Tibial nerve (tissue), 4 donors: ENCODE results near the gene MYRIP. TPM values are rescaled to one million over a fixed set of nuclear protein-coding genes. Genes with fewer than 3 reads are reported as not detected.
A peak's percentile ranks its signal among the peaks of the same experiment; 100 is the strongest.

Source experiments
- DNase-seq, 2 donors: peaks; one replicate each; pipeline ENCODE4 v3.0.0-alpha.2; 2019; ENCODE audit warnings: low spot score in 2 of 2
- H3K27ac ChIP-seq, 4 donors: fragments of 200-600 bp; sonication (generic) in 3 of 4; one replicate each; pipeline ENCODE4 v1.5.1; 2017 to 2019; ENCODE audit warnings: mild to moderate bottlenecking in 1 of 4
- H3K27me3 ChIP-seq, 2 donors: fragments of 200-600 bp; sonication (generic) in 1 of 2; one replicate each; pipeline versions ENCODE4 v1.5.1 to v1.6.0; 2017 to 2019
- H3K36me3 ChIP-seq, 3 donors: fragments of 200-600 bp; sonication (generic); one replicate each; pipeline ENCODE4 v1.5.1; 2018 to 2019
- H3K4me1 ChIP-seq, 4 donors: fragments of 200-600 bp; sonication (generic) in 3 of 4; one replicate each; pipeline ENCODE4 v1.5.1; 2017 to 2019
- H3K4me3 ChIP-seq, 4 donors: fragments of 200-600 bp; sonication (generic) in 3 of 4; one replicate each; pipeline ENCODE4 v1.5.1; 2017 to 2019; ENCODE audit warnings: mild to moderate bottlenecking in 1 of 4, moderate library complexity in 1 of 4
- H3K9me3 ChIP-seq, 4 donors: fragments of 200-600 bp; sonication (generic) in 3 of 4; one replicate each; pipeline ENCODE4 v1.5.1; 2017 to 2019
- CTCF ChIP-seq, 5 experiments: fragments of 200-600 bp in 3 of 5; fragments of 450-650 bp in 2 of 5; sonication (generic) in 3 of 5; IDR thresholded peaks; one replicate each; pipeline ENCODE4 v1.5.1; 2016 to 2019; ENCODE audit warnings: antibody characterized with exemption in 5 of 5, mild to moderate bottlenecking in 3 of 5, moderate library complexity in 2 of 5
- EP300 ChIP-seq, 2 donors: sonication (generic); formaldehyde crosslinking; IDR thresholded peaks; one replicate each; pipeline ENCODE4 v1.6.1; 2017; ENCODE audit warnings: antibody characterized with exemption in 2 of 2, mild to moderate bottlenecking in 1 of 2
- POLR2A ChIP-seq, 2 donors: fragments of 450-650 bp; IDR thresholded peaks; one replicate each; pipeline ENCODE4 v1.6.1; 2017; ENCODE audit warnings: antibody characterized with exemption in 2 of 2, mild to moderate bottlenecking in 2 of 2, moderate library complexity in 2 of 2
- WGBS, 2 donors: methylation state at CpG; one replicate each; pipeline ENCODE4 v1.1.5; 2018; 5-methylcytosine and 5-hydroxymethylcytosine counted together
- total RNA-seq, 4 donors: library from RNA; depleted of rRNA; stranded (reverse); fragments of >200 nt; gene quantifications; one replicate each; pipeline ENCODE4 v1.1.0, GENCODE V29; 2016

The MYRIP gene
- total RNA-seq, 4 donors from 2014 or later: 2.9 to 12.0 (median 9.9) TPM

- no peak overlapping the region for H3K4me3 ChIP-seq
Measured at GRCh38 chr3:39900462-39901002, 91.1 kb downstream of the MYRIP start.

GRCh38 chr3:39903253-39903652 is 93.8 kb downstream of the MYRIP start:
- H3K27ac ChIP-seq: no peak overlapping the region
- H3K4me1 ChIP-seq: peaks cover 0 to 4% (median 0%) of the 10 kb centered on the region in 4 donors
- 48 to 49% methylated on average over 2 of the region's 2 CpGs for WGBS, 2 donors
- H3K9me3 ChIP-seq: no peaks in the 10 kb centered on the region
- no peak overlapping the region for H3K4me3 ChIP-seq
- H3K27me3 ChIP-seq: no peaks in the 10 kb centered on the region
- TF ChIP-seq POLR2A (IDR thresholded peaks at IDR 0.05): no peak
- no peak for TF ChIP-seq EP300 (IDR thresholded peaks at IDR 0.05)
- no peak for TF ChIP-seq CTCF (IDR thresholded peaks at IDR 0.05)
- DNase-seq: no peak
- no peaks in the 10 kb centered on the region for H3K36me3 ChIP-seq

More at GRCh38 chr3:39900462-39901002, 91.1 kb downstream of the MYRIP start:
- Histone ChIP-seq H3K27ac (no peak overlapping the region), H3K36me3 (no peaks in the 10 kb centered on the region), H3K27me3 (no peaks in the 10 kb centered on the region), H3K4me1 (no peaks in the 10 kb centered on the region), H3K9me3 (no peaks in the 10 kb centered on the region)
- no peak for DNase-seq
- no peak for TF ChIP-seq CTCF (IDR thresholded peaks at IDR 0.05)
- TF ChIP-seq EP300 (IDR thresholded peaks at IDR 0.05): no peak
- TF ChIP-seq POLR2A (IDR thresholded peaks at IDR 0.05): no peak
- 89 to 96% methylated on average over 4 of the region's 4 CpGs for WGBS, 2 donors

- Histone ChIP-seq H3K4me3 (no peak overlapping the region), H3K36me3 (no peaks in the 10 kb centered on the region), H3K27me3 (no peaks in the 10 kb centered on the region), H3K9me3 (no peaks in the 10 kb centered on the region), H3K27ac (no peak overlapping the region), H3K4me1 (peaks cover 0 to 10% (median 1%) of the 10 kb centered on the region in 4 donors)
- DNase-seq: no peak
- WGBS, 2 donors: 74 to 85% methylated on average over 2 of the region's 2 CpGs
- TF ChIP-seq CTCF (IDR thresholded peaks at IDR 0.05): no peak
- no peak for TF ChIP-seq EP300 (IDR thresholded peaks at IDR 0.05)
- no peak for TF ChIP-seq POLR2A (IDR thresholded peaks at IDR 0.05)
Measured at GRCh38 chr3:39905788-39906187, 96.4 kb downstream of the MYRIP start.

GRCh38 chr3:39907981-39908380 is 98.6 kb downstream of the MYRIP start:
- Histone ChIP-seq H3K9me3 (no peaks in the 10 kb centered on the region), H3K36me3 (no peaks in the 10 kb centered on the region), H3K4me1 (peaks cover 0 to 25% (median 4%) of the 10 kb centered on the region in 4 donors), H3K4me3 (no peak overlapping the region), H3K27me3 (no peaks in the 10 kb centered on the region), H3K27ac (no peak overlapping the region)
- WGBS, 2 donors: 28 to 34% methylated on average over 4 of the region's 4 CpGs
- no peak for DNase-seq
- TF ChIP-seq CTCF (IDR thresholded peaks at IDR 0.05) (no peak), EP300 (IDR thresholded peaks at IDR 0.05) (peak in 1 of 2 donors; percentile 25), POLR2A (IDR thresholded peaks at IDR 0.05) (no peak)

GRCh38 chr3:39910135-39910534 is 100.7 kb downstream of the MYRIP start:
- H3K27ac ChIP-seq: no peak overlapping the region
- WGBS, 2 donors: 78 to 85% methylated on average over 6 of the region's 6 CpGs
- no peaks in the 10 kb centered on the region for H3K36me3 ChIP-seq
- H3K4me1 ChIP-seq: peaks cover 0 to 25% (median 4%) of the 10 kb centered on the region in 4 donors
- TF ChIP-seq EP300 (IDR thresholded peaks at IDR 0.05) (no peak), CTCF (IDR thresholded peaks at IDR 0.05) (no peak), POLR2A (IDR thresholded peaks at IDR 0.05) (no peak)
- H3K27me3 ChIP-seq: no peaks in the 10 kb centered on the region
- no peak overlapping the region for H3K4me3 ChIP-seq
- no peak for DNase-seq
- H3K9me3 ChIP-seq: no peaks in the 10 kb centered on the region
